HCT116 (cell line): ENCODE results near the gene PPM1F.

Experiments
- CEBPB ChIP-seq: IDR thresholded peaks from 2 replicates; pipeline ENCODE4 v1.6.1; 2012; ENCODE audit warnings: low read depth
- CTCF ChIP-seq, 3 experiments: fragments of 200-600 bp in 1 of 3; sonication (generic) in 1 of 3; IDR thresholded peaks in 2 of 3; conservative IDR thresholded peaks in 1 of 3; 2 replicates each; pipeline ENCODE4 v1.5.1; 2012 to 2017; ENCODE audit warnings: low read depth in 2 of 3, low read length in 2 of 3, antibody characterized with exemption in 1 of 3, borderline replicate concordance in 1 of 3, control low read depth in 1 of 3, mild to moderate bottlenecking in 1 of 3, mixed read lengths in 1 of 3, mixed run types in 1 of 3, moderate library complexity in 1 of 3; ENCODE audit not compliant: insufficient read depth in 1 of 3
- EZH2 ChIP-seq: fragments of 200-600 bp; sonication (generic); IDR thresholded peaks from 2 replicates; pipeline ENCODE4 v1.6.1; 2017; ENCODE audit warnings: antibody characterized with exemption, mixed run types
- JUND ChIP-seq: IDR thresholded peaks from 2 replicates; pipeline ENCODE4 v1.6.1; 2012
- MAX ChIP-seq: IDR thresholded peaks from 2 replicates; pipeline ENCODE4 v1.6.1; 2012
- POLR2A ChIP-seq: IDR thresholded peaks from 2 replicates; pipeline ENCODE4 v1.7.0; 2011; ENCODE audit warnings: borderline replicate concordance; ENCODE audit not compliant: insufficient read depth, insufficient read length; ENCODE audit errors: extremely low read depth
- RAD21 ChIP-seq: IDR thresholded peaks from 2 replicates; pipeline ENCODE4 v1.6.1; 2012; ENCODE audit warnings: low read depth, mild to moderate bottlenecking
- REST ChIP-seq: IDR thresholded peaks from 2 replicates; pipeline ENCODE4 v1.6.1; 2012; ENCODE audit warnings: low read depth
- SIN3A ChIP-seq: IDR thresholded peaks from 2 replicates; pipeline ENCODE4 v1.6.1; 2012; ENCODE audit warnings: low read depth
- YY1 ChIP-seq: IDR thresholded peaks from 2 replicates; pipeline ENCODE4 v1.6.1; 2011; ENCODE audit warnings: low read length, low read depth, moderate library complexity, mild to moderate bottlenecking; ENCODE audit not compliant: insufficient replicate concordance; ENCODE audit errors: extremely low read depth
- ZBTB33 ChIP-seq: IDR thresholded peaks from 2 replicates; pipeline ENCODE4 v1.6.1; 2011; ENCODE audit warnings: mild to moderate bottlenecking, low read length, moderate library complexity; ENCODE audit not compliant: insufficient replicate concordance; ENCODE audit errors: extremely low read depth
- ZFX ChIP-seq: fragments of 450-650 bp; IDR thresholded peaks from 2 replicates; pipeline ENCODE4 v1.6.1; 2017

GRCh38 chr22:21984793-21985192 lies 32.1 kb upstream of the PPM1F start:
- no peak for TF ChIP-seq ZFX
- peak; percentile 11 to 61 (median 56); a peak in 4 of 6 replicates for TF ChIP-seq CTCF (IDR thresholded peaks at IDR 0.05 in 2 of 3, conservative IDR thresholded peaks at IDR 0.05 in 1 of 3; ENCODE audit: borderline replicate concordance in 1 of 3, insufficient read depth in 1 of 3, low read depth in 2 of 3, low read length in 2 of 3)
- no peak for TF ChIP-seq CEBPB
- TF ChIP-seq REST: no peak
- no peak for TF ChIP-seq POLR2A
- TF ChIP-seq SIN3A: no peak
- no peak for TF ChIP-seq EZH2
- no peak for TF ChIP-seq YY1
- TF ChIP-seq ZBTB33: no peak
- TF ChIP-seq JUND: no peak
- TF ChIP-seq MAX: no peak
- TF ChIP-seq RAD21: no peak
